Measurements from ENCODE around the gene C14orf132.

GRCh38 chr14:96094211-96094610 is 55.0 kb downstream of the C14orf132 start:
- TF ChIP-seq CTCF (IDR thresholded peaks at IDR 0.05) = no peak
- TF ChIP-seq POLR2A (IDR thresholded peaks at IDR 0.05) = no peak

Data from Peyer's patch (tissue), 4 donors.